IPS DF 19.7 (cell line): Measurements from ENCODE around the gene SLC24A3.

Source experiments
- DNase-seq: peaks from one replicate; pipeline ENCODE4 v3.0.0-alpha.2; 2013; ENCODE audit warnings: low read depth, low spot score

Gene SLC24A3

DNA sequence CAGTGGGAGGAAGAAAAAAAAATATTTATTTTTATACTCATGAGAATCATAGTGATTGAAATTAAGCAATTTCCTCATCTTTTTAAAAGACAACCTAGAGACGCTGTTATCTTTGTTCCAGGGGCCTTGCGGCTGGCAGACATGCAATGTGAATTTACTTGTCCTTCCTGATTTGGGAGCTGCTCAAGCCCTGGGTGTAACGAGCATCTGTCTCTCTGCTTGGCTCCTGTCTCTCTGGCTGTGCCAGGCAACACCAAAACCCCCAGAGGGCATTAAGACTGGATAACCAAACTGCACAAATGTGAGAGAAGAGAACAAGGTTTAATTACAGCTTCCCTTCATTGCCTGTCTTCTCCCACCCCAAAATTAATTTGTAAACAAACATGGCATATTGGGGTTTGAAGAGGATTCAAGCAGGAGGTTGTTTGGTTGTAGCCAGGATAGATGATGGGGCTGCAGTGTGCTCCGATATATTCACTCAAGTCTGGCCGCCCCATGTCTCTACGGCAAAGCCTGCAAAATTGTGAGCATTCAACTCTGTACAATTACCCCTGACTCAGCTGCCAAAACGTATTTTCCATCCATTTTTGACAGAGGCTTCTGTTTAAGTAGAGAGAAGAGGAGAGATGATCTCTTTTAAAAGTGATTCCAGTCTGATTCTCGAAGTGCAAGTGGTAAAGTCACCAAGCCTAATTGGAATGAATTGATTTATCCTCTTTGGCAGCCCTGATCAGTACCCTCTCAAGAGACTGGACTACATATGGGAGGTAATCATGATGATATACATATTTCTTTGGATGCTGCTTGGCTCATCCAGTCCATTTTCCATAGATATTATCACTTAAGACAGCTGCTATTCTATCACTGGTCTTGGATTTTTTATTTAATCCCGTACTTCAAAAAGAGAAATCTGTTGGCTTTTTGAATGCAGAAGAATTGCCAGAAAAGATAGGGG is 170.2 kb downstream of the SLC24A3 start:
- no peak for DNase-seq

DNA sequence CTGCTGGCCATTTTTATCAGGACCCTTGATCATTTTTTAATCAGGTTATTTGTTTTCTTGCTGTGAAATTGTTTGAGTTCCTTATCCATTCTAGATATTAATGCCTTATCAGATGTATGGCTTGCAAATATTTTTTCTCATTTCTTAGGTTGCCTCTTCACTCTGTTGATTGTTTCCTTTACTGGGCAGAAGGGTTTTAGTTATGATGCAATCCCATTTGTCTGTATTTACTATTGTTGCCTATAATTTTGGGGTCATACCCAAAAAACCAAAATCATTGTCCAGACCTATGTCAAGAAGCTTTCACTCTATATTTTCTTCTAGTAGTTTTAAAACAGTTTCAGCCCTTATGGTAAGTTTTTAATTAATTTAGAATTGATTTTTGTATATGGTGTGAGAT is 172.5 kb downstream of the SLC24A3 start:
- no peak for DNase-seq

DNA sequence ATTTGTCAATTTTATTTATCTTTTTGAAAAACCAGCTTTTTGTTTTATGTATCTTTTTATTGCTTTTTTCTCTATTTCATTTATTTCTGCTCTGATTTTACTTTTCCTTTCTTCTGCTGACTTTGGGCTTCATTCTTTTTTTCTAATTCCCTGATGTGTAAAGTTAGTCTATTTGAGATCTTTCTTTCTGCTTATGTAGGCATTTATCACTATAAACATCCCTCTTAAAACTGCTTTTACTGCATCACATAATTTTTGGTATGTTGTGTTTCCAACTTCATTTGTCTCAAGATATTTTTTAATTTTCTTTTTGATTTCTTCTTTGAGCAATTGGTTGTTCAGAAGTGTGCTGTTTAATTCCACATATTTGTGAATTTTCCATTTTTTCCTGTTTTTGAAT is 174.8 kb downstream of the SLC24A3 start:
- no peak for DNase-seq

DNA sequence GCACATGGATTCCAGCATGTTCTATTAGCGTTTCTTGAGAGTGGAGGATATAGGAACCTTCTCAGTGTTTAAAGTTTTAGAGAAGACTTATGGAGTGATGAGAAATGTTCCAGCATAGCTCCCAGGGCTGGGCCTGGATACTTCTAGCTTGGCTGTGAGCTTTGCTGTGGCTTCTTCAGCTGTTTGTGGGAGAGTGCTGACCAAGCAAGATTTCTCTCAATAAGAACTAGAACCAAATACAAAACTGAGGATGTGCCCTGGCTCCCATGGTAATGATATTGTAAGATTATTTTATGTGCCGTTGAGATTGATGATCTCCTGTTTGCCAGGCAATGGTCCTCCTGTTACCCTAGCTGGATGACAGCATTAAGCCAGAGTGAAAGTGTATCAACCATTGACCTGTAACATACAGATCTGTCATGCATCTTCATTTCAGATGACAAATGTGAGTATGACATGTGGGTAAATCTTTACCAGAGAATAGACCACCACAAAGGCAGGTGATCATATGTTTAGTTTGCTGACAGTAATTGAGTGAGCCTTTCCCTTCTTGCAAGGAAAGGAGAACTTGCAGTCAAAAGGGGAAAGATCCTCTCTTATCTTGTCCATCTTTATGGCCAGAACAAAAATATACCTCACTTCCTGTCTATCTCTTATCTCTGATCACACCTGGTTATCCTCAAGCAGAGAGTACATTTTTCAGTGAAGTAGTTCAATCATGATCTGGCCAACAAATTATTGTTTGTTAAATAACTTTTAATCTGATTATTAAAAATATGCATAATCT is 180.1 kb downstream of the SLC24A3 start:
- no peak for DNase-seq

DNA sequence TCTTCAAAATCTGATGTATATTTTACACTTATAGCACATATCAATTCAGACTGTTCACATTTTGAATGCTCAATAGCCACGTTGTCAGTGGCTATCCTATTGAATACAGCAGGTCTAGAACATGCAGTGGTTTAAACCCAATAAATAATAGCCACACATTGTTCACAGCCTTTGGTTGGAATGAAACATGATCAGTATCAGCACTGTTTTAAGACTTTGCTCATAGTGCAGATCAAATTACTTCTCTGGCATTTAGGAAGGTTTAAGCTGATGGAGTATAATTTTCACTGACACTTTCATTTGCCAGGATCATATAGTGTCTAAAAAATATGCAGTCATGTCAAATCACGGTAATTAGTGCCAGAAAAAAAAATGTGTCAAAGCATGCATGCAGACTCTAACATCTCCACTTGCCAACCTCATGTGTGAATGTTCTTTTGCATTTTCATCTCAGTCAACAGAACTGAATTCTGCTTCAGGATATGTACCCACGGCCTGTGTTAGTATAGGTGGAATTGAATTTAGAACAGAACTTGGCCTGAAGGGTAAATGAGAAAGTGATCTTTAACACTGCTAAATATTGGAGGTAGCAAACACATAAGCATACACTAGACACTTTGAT is 184.1 kb downstream of the SLC24A3 start:
- no peak for DNase-seq

DNA sequence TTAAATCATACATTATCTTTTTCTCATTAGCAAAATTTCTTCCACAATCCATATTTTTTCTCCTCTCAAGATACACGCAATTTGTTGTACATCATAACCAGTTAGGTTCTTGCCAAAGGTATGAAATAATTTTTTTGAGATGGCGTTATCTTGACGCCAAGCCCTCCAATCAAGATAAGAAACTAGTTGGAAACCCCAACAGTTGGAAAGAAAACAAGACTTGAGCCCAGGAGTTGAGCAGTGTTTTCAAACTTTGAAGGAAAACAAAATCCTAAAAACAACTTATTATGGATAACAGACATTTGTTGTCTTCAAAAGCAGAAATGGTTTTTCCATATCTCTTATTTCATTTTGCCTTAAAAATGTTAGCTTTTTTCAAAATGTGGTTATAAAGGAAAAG is 184.8 kb downstream of the SLC24A3 start:
- no peak for DNase-seq

DNA sequence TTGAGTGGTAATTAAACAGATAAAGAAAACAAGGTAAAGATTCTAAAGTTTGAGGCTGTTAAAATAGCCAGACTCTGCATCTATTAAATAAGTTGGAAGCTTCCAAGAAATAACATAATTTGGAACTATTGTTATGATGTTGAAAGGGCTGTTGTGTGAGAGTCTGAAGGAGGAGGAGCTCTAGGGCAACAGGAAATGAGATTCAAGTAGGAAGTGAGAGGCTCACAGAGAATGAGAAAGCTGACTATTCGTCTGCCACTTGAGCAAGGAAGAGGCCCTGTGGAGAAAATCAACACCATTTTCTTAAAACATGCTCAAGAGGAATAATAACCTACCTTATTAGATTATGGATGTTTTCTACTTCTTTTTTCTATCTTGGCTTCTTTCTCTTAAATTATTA is 185.2 kb downstream of the SLC24A3 start:
- DNase-seq = no peak

DNA sequence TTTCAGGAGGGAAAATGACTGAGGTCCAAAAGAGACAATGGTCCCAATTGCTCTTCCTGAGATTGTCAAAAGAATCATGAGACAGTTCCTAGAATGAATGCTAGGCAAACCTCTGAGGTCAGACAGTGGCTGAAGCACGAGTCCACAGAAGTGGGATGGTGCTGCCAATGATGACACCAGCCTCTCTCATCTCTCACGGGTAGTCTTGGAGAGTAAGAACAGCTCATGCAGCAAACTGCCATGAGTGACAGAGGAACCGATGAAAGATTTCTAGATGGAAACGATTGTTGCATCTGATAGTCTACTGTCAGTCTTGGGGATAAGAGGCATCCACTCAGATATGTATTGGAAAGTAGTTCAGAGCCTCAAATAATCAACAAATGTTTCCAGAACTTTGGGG is 188.7 kb downstream of the SLC24A3 start:
- DNase-seq = no peak

DNA sequence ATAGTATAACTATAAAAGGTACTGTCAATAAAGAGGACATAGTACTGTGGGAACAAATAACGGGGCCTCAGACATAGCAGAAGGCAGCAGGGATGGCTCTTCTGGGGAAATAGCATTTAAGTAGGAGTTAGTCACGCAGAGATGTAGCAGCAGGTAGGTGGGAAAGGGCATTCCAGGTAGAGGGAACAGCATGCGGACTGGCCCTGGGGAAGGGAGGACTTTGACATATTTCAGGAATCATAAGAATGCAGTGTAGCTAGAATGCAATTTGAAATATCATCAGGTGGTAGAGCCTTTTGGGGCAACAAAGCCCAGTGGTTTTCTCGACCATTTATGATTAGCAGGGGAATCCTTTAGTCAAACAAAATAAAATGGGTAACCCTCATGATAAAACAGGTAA is 191.1 kb downstream of the SLC24A3 start:
- DNase-seq = peak; percentile 15

DNA sequence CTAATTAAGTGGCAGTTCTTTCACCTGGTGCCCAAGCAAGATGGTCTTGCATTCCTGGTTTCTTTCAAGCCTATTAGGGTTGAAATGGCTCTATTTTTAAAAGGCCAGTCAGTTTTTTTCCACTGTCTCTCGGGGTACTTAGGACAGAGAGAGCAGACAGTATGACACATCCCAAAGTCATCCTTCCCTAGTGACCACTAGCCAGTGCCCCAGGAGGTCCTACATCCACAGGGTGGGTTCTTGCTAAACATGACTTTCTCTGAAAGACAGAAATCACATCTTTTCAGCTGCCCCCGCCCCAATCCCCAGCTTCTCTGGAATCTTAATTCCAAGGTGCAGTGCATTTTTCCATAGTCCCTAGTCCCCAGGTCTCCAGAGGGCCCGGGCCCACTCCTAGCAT is 192.4 kb downstream of the SLC24A3 start:
- no peak for DNase-seq

DNA sequence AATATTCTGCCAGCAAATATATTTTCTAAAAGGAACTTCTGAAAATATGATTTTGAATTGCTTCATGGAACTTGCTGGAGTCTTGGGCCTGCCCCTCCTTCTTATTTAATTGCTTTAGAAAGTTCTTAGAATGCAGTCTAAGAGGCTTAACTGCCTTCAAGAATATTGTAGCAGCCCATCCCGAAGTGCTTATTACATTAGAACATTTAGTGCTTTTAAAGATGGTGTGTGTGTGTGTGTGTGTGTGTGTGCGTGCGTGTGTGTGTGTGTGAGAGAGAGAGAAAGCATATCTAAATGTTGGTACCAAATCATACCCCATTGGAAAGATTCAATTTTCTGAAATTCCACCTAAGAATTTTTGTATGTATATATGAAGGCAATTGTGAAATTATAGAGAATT is 193.5 kb downstream of the SLC24A3 start:
- no peak for DNase-seq

DNA sequence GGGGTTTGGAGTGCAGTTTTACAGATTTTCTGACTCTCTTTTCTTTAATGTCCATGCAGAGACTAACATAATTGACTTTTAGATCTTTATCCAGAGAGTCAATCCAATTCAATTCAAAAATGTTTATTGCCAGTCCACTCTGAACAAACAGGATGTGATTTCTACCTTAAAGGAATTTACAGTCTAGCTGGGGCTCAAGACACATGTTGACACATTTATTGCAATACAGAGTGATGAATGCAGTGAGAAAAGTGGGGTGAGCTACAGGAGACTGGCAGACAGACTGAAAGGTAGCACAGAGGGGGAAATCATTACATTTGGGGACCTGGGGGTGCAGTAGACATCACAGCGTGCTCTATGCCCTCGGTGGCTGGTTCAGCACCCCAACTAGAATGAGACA is 193.9 kb downstream of the SLC24A3 start:
- no peak for DNase-seq

DNA sequence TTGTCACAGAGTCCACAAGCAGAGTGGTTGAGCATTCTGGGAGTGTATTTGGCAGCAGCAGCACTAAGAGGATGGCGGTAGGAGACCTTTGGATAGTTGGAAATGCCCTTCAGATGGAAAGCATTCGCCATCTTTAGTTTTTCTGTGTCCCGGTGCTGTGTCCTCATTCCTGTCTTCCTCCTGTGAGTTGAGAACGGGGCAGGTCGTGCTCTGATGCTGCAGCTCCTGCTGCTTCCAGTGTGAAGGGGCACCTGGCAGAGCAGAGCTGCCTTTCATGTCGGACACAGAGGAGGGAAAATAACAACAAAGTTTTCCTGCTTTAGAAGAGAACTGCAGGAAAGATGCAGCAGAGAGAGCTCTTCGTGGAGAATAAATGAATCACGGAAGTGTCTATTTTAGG is 194.8 kb downstream of the SLC24A3 start:
- no peak for DNase-seq

DNA sequence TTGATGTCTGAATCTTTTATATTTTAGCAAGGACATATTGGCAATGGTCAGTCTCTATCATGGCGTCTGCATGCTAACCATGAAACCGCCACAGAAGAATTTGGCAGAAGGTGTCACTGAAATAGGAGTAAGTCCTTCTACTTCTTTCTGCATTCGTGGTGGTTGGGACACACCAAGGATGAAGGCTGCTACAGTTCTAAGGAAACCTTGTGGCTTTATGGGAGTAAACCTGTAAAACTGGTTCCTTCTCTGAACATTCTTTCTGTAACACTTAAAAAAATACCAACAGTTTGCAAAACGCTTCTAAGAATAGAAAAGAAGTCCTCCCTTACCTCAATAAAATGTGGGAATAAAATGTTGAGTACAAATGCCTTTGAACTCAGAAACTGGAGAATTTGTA is 195.3 kb downstream of the SLC24A3 start:
- no peak for DNase-seq

DNA sequence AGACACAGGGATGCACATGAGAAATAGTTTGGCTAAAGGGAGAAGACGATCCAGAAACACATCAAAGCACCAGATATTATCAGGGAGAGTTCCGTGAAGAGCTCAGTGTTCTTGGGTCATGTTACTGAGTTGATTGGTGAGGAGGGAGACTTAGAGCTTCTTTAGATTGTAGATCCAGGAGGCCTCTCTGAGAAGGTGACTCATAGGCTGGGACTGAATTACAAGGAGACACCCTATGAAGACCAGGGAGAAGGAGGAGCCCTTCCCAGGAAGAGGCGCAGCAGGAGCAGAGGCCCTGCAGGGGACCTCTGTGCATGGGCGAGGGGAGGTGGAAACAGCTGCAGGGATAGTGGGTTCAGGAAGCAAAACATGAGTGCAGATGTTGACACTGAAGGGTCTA is 196.5 kb downstream of the SLC24A3 start:
- no peak for DNase-seq

DNA sequence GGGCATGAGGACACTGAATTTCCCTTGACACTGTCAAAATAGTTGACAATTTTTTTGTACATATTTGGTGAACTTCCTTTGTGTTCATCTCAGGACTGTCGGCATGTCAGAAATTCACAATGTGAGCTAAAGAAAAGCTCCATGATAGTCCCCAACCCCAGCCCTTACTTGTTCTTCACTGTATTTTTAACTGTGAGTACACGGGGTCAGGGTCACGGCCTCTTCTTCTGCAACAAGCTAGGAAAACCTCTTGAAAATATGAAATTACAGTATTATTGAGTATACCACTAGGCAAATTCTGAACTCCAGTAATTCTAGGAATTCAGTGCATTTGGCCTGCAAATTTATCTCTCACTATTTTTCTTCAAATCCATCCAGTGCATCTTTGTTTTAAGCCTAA is 199.4 kb downstream of the SLC24A3 start:
- no peak for DNase-seq

DNA sequence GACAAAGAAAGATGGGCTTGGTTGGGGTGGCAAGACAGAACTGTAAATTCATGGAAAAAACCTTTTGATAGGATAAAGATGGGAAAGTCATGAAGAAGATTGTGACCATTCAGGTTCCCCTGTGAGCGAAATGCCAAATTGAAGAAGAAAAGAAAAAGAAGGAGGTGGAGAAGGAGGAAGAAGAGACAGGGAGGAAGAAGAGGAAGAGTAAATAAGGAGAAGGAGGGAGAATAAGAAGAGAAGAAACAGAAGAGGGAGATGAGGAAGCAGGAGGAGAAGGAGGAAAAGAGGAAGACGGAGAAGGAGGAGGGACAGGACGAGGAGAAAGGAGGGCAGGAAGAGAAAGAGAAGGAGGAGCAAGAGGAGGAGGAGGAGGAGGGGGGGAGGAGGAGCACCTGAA is 199.8 kb downstream of the SLC24A3 start:
- no peak for DNase-seq

DNA sequence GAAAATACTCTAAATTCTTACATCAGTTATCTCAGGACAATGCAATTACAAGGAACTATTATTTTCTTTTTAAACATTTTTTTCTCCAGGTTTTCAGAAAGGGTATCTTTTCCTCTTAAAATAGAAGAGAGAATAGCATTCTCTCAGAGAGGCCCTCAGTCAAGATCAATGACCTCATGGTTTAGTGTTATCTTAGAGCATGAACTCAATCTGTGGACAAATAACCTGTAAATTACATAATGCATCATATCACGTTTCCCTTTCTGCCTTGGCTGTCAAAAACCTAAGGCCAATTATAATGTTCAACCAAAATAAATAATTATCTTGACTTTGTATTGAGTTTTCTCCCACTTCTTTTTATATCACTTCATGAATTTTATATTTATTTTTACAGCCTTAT is 202.2 kb downstream of the SLC24A3 start:
- no peak for DNase-seq

DNA sequence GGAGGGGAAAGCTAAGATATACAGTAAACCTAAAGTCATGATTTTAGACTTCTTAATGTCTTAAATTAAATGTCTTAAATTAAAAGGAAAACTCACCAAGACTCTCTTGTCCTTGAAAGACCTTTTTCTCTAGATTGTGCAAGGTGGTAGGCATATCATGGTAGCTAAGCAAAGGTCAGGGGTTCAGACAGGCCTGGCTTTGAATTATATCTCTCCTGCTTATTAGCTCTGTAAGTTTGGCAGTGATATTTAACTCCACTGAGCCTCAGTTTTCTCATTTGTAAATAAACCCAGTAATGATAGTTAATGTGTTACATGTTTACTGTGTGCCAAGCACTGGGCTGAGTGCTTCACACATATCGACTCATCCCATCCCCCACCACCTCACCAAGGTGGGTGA is 203.3 kb downstream of the SLC24A3 start:
- no peak for DNase-seq

DNA sequence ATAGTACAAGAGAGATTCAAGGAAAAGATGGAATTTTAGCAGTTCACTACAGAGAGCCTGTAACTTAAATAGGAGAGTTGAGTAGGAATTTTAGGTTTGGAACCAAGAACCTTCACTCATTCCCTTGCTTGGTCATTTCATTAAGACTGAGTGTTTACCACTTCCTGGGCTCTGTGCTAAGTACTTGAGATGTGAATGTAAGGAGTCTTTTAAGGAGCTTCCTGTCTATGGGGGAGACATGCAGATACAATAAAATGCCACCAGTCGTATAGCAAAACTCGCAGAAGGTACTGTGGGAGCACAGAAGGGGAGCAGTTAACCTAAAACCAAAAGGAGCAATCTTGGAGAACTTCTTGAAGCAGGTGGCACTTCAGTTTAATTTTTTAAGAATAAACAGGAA is 204.2 kb downstream of the SLC24A3 start:
- DNase-seq = no peak

DNA sequence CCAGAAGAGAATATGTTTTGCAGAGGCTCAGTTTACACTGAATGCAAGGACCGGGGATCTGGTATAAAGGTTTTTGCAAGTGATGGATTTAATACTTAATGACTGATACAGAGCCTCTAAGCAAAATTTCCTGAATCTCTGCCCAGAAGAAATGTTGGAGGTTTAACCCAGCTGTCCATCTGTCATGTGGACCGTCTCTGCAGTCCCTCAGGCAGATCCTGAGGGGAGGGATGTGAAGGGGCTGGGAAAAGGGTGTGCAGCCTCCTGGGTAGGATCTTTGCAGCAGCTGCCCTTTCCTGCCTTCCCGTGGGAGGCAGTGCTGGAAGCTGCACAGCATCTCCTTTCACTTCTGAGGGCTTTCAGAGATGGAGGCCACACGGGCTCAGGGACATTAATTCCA is 207.0 kb downstream of the SLC24A3 start:
- no peak for DNase-seq

DNA sequence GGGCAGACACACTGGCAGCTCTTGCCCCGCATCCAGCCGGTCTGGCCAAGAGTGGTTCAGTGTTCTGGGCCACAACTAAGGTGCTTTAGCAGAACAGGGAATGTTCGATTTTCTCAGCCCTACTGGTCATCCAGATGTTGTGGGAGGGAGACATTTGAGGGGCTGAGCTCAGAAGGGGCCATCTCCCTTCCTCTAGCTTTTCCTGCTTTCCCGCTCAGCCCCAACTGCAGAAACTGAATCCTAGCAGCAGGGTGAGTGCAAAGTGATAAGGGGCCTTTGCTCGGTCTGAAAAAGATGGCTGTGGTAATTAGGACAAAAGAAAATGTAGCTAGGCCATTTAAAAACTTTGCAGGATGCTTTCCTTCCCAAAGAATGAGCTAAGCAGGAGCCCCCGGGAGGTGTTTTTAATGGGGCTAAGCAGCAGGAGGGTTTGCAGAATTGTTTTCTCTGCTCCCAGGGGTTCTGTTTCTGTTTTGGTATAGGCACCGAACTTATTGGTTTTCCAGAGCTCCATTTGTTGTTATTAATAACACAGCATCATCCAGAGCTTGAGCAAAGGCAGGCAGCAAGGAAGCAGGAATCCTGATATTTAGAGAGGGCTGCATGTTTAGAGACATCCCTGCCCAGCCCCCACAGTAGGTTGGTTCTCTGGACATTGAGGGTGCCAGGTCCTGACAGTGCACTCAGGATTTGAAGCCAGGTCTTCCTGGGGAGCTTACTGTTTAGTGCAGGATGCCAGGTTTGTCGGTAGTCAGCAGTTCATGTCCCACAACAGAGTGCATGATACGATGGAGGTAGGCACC is 210.9 kb downstream of the SLC24A3 start:
- no peak for DNase-seq
